NCI-H2107 treated with DMSO at 0.1 percent for 48 hours (cell line): ENCODE measurements around the gene LRRC61.
"Not testable (repeated sequence)": the region's sequence is repeated elsewhere in the genome, so short reads cannot be mapped to it uniquely, and the experiment has no call there.

Source experiments
- DNase-seq: peaks from one replicate; lab custom pipeline; 2025; ENCODE audit not compliant: unreplicated experiment; lab: John Stamatoyannopoulos, UW

LRRC61 gene

GRCh38 chr7:150381096-150381495 is 57.9 kb downstream of the LRRC61 start:
- DNase-seq: no peak

GRCh38 chr7:150381785-150382122 is 58.6 kb downstream of the LRRC61 start:
- no peak for DNase-seq

- DNase-seq: peak; percentile 41
These were observed 59.1 kb downstream of the LRRC61 start for GRCh38 chr7:150382123-150382843.

GRCh38 chr7:150382844-150383225 is 59.7 kb downstream of the LRRC61 start:
- no peak for DNase-seq

GRCh38 chr7:150383710-150384397 is 60.7 kb downstream of the LRRC61 start:
- peak; percentile 96 for DNase-seq

GRCh38 chr7:150384406-150385301 is 61.5 kb downstream of the LRRC61 start:
- no peak for DNase-seq

GRCh38 chr7:150385302-150385723 is 62.2 kb downstream of the LRRC61 start:
- peak; percentile 38 for DNase-seq

GRCh38 chr7:150385884-150386283 is 62.7 kb downstream of the LRRC61 start:
- not testable (repeated sequence) for DNase-seq
